Measurements from ENCODE around the gene LRRC36.

The LRRC36 gene, protein sequence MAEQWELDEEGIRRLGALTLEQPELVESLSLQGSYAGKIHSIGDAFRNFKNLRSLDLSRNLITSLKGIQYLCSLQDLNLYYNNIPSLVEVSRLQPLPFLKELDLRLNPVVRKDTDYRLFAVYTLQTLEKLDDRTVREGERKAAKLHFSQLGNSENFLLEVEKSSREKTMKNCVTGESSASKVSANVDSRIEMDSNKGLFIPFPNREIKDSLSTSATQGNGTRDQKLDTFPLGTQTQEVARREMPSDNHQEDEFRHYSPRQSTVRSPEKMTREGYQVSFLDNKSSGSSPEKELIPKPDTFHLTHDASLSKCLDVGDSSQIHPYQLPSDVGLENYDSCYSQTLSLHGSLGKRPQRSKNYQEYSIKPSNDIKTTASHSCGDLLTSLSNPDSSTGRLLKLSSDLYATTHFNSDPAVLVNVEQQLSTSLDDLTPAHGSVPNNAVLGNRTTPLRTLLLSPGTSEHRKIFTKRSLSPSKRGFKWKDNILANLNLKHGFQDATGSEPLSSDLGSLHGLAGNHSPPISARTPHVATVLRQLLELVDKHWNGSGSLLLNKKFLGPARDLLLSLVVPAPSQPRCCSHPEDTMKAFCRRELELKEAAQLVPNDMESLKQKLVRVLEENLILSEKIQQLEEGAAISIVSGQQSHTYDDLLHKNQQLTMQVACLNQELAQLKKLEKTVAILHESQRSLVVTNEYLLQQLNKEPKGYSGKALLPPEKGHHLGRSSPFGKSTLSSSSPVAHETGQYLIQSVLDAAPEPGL

GRCh38 chr16:67326472-67327309 lies at the start of gene LRRC36, which contains the start of gene KCTD19:
Gene LRRC36, plus strand, starts transcription at chr16:67326815. Its CDS starts 48 bp downstream, at chr16:67326863.
Gene KCTD19, minus strand, starts transcription at chr16:67326741. Its CDS starts 34 bp downstream, at chr16:67326707.
- peak; percentile 99 for DNase-seq (ENCODE audit: low spot score)

GRCh38 chr16:67277294-67277998 lies 49.2 kb upstream of the LRRC36 start:
- DNase-seq (ENCODE audit: low spot score), result no peak

- DNase-seq (ENCODE audit: low spot score), result no peak
Measured at GRCh38 chr16:67277999-67278772, 48.4 kb upstream of the LRRC36 start.

DNA sequence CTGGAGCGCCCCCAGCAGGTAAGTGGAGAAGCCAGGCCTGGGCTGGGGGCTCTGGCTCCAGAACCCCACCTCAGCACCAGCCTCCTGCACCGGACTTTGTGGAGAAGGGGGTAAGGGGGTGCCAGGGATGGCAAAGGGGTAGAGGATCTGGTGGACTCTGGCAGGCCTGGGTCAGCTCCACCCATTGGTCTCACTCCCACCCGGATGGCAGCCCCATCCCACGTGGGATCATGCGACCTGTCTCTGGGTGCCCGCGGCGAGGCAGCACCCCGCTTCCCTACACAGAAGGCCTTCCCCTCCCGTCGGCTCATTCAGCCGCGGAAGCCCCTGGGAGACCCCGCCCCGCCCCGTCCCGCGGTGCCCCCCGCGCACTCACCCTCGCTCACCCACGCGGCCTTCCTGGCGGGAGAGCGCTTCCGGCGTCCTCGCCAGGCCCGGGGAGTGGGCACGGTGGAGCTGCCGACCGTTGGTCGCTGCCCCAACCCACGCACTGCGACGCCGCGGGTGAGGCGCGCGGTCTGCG lies 47.8 kb upstream of the LRRC36 start:
- no peak for DNase-seq (ENCODE audit: low spot score)

- peak; percentile 82 for DNase-seq (ENCODE audit: low spot score)
Measured at GRCh38 chr16:67279296-67280089, 47.1 kb upstream of the LRRC36 start, which contains the start of gene PLEKHG4. Gene PLEKHG4, plus strand, starts transcription at chr16:67279532. Its CDS starts 513 bp downstream, at chr16:67280045.

GRCh38 chr16:67280090-67281015 lies 46.3 kb upstream of the LRRC36 start:
- DNase-seq (ENCODE audit: low spot score), result no peak

- no peak for DNase-seq (ENCODE audit: low spot score)
Measured at GRCh38 chr16:67281536-67282446, 44.8 kb upstream of the LRRC36 start.

DNA sequence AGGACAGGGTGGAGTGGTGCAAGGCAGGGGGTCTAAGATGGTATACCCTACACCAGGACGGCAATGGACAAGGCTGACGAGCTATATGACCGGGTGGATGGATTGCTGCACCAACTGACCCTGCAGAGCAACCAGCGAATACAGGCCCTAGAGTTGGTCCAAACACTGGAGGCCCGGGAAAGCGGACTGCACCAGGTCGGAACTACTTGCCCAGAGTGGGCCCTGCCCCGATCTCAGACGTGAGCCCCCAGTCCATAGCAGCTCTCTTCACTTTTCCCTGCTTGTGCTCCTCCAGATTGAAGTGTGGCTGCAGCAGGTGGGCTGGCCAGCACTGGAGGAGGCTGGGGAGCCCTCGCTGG lies 44.2 kb upstream of the LRRC36 start:
- no peak for DNase-seq (ENCODE audit: low spot score)

- DNase-seq (ENCODE audit: low spot score), result no peak
Measured at GRCh38 chr16:67283039-67283825, 43.4 kb upstream of the LRRC36 start.

- no peak for DNase-seq (ENCODE audit: low spot score)
Measured at GRCh38 chr16:67283826-67284555, 42.6 kb upstream of the LRRC36 start.

DNA sequence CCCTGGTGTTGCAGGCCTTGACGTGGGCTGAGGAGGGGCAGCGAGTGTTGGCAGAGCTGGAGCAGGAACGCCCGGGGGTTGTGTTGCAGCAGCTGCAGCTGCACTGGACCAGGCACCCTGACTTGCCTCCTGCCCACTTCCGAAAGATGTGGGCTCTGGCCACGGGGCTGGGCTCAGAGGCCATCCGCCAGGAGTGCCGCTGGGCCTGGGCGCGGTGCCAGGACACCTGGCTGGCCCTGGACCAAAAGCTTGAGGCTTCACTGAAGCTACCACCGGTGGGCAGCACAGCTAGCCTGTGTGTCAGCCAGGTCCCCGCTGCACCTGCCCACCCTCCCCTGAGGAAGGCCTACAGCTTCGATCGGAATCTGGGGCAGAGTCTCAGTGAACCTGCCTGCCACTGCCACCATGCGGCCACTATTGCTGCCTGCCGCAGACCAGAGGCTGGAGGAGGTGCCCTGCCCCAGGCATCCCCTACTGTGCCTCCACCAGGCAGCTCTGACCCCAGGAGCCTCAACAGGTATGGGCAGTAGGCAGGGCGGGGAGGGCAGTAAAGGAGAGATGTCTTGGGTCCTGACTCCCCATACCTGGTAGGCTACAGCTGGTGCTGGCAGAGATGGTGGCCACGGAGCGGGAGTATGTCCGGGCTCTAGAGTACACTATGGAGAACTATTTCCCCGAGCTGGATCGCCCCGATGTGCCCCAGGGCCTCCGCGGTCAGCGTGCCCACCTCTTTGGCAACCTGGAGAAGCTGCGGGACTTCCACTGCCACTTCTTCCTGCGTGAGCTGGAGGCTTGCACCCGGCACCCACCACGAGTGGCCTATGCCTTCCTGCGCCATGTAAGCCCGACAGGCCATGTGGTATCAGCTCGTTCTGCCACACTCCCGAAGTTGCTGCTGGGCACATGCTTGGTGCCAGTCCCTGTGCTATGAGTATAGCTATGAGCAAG lies 41.6 kb upstream of the LRRC36 start:
- peak; percentile 75 for DNase-seq (ENCODE audit: low spot score)

- DNase-seq (ENCODE audit: low spot score), result no peak
Measured at GRCh38 chr16:67286441-67287235, 40.0 kb upstream of the LRRC36 start.

DNA sequence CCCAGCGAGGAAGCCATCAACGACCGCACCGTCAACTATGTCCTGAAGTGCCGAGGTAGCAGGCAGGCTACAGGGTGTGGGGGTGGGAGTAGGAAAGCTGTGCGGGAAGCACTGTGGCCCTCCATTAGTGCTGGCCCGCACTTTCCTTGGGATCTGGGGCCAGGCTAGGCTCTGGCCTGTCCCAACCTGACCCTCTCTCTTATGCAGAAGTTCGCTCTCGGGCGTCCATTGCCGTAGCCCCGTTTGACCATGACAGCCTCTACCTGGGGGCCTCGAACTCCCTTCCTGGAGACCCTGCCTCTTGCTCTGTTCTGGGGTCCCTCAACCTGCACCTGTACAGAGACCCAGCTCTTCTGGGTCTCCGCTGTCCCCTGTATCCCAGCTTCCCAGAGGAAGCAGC lies 38.7 kb upstream of the LRRC36 start:
- no peak for DNase-seq (ENCODE audit: low spot score)

DNA sequence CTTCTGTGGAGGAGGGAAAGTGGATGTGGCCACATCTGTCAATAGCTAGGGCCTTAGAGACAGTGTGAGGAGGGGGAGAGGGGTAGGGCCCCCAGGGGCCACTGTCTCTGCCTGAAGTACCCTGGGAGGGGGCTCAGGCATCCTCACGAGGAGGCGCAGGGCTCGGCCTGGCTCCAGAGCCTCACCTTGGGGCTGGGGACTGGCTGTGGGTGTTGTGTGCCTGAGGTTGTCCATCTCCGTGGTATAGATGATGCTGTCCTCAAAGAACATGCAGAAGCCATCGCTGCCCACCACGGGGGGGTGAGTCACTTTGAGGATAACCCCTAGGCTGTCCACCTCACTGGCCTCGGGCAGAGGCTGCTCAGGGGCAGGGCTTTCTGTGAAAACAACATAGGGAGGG lies 35.2 kb upstream of the LRRC36 start:
- no peak for DNase-seq (ENCODE audit: low spot score)

Data from ecto neural progenitor cell (in vitro differentiated cells).